Fibroblast of the aortic adventitia (primary cell): ENCODE data around the gene CINP. TPM values are rescaled to one million over a fixed set of nuclear protein-coding genes. Genes with fewer than 3 reads are reported as not detected.
"Not testable (repeated sequence)": the region's sequence is repeated elsewhere in the genome, so short reads cannot be mapped to it uniquely, and the experiment has no call there.

Experiments used
- DNase-seq: peaks from one replicate; pipeline ENCODE4 v3.0.0-alpha.2; 2010; ENCODE audit warnings: low read depth
- H3K4me3 ChIP-seq: 2 replicates; pipeline ENCODE4 v1.5.1; 2011; ENCODE audit warnings: low read depth, mild to moderate bottlenecking, control low read depth, low read length, moderate library complexity
- CTCF ChIP-seq: IDR thresholded peaks from 2 replicates; pipeline ENCODE4 v1.5.1; 2011; ENCODE audit warnings: mild to moderate bottlenecking, low read length, control low read depth, inconsistent platforms; ENCODE audit not compliant: insufficient read depth
- total RNA-seq: library from RNA; depleted of rRNA; stranded (reverse); fragments of >200 nt; gene quantifications from 2 replicates; pipeline ENCODE4 v1.2.3, GENCODE V29; 2012; ENCODE audit warnings: low replicate concordance

CINP gene
- total RNA-seq, 1 donor = 41.9 TPM

- no peak for TF ChIP-seq CTCF
- H3K4me3 ChIP-seq = peak within 1 kb of the TSS; percentile 94
- peak; percentile 96 for DNase-seq
These were observed 57.8 kb downstream of the CINP start, which contains the start of gene MOK for GRCh38 chr14:102304611-102305506. Gene MOK, minus strand, starts transcription at chr14:102305164. Its CDS starts 196 bp downstream, at chr14:102304968.

GRCh38 chr14:102303664-102304063 is 59.0 kb downstream of the CINP start:
- no peak for TF ChIP-seq CTCF
- H3K4me3 ChIP-seq = peak overlapping the region; percentile 94
- DNase-seq = no peak

- not testable (repeated sequence) for H3K4me3 ChIP-seq, DNase-seq
These were observed 64.2 kb downstream of the CINP start for GRCh38 chr14:102298303-102299070.

Other genes starting within 250 kb of the CINP start
- gene WDR20, start 223.0 kb downstream of the CINP start, total RNA-seq = 12.9 and 14.6 TPM in 2 replicates
- 21.2 and 40.6 TPM in 2 replicates for gene MOK, start 57.7 kb downstream of the CINP start, total RNA-seq
- 2.8 and 7.5 TPM in 2 replicates for gene ZNF839, start 43.1 kb downstream of the CINP start, total RNA-seq
- 8.8 and 16.1 TPM in 2 replicates for gene TECPR2, start 51 bp upstream of the CINP start, total RNA-seq
- 16.2 and 37.5 TPM in 2 replicates for gene ANKRD9, start 146.9 kb upstream of the CINP start, total RNA-seq
- 12.5 and 14.4 TPM in 2 replicates for gene RCOR1, start 229.8 kb upstream of the CINP start, total RNA-seq